GM18507 (cell line): Measurements from ENCODE around the gene SPTBN2.

Experiments
- DNase-seq: peaks from one replicate; pipeline ENCODE4 v3.0.0; 2011; ENCODE audit warnings: low read depth; ENCODE audit not compliant: insufficient read length; ENCODE audit errors: extremely low spot score
- FAIRE-seq: peaks from 2 replicates; lab custom pipeline; 2011; peaks lifted over from hg19 to GRCh38; lab: Jason Lieb, UNC

SPTBN2 gene

DNA sequence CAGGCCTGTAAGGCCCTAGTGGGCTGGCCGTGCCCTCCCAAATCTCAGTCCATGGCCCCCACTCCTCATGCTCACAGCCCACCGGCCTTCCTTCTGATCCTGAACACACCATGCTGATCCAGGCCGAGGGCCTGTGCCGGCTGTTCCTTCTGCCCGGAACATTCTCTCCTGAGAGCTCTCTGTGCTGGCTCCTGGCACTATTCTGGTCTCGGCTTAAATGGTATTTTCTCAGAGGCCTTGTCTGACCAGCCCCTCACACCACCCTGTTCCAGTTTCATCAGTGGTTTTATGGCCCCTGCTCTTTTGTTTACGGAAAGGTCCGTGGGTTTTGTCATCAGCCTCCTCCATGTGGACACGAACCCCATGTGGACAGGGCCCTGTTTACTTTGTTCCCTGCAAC is 22.0 kb downstream of the SPTBN2 start:
- FAIRE-seq: no peak
- no peak for DNase-seq

DNA sequence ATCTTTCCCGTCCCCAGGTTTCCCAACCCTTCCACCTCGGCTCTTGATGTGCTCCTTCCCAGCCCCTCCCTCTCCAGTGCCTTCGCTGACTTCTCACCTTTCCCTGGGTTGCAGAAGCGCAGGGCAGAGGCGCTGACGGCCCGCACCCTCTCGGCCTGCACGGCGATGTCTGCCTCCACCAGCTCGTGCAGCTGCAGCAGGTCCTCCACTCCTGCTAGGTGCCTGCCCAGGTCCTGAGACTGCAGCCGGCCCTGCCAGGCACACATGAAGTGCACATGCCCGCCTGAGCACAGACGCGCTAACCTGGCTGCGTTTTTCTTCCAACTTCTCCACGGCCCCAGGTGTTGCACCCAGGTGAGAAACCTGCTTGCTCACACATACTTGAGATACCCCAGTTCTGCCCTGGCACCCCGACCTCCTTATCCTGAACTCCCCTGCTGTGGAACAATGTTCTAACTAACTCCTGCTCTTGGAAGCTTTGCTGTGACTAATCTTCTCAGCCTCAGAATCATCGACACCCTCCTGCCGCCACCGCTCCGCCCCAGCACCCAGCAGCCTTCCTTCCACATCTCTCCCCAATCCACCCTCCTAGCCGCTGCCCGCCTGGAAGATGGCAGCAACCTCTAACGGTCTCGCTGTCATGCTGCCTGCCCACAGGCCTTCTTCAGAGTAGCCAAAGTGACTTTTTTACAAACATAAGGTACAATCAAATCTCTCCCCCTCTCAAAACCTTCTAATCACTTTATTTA is 23.3 kb downstream of the SPTBN2 start:
- FAIRE-seq (no peak), DNase-seq (no peak)

DNA sequence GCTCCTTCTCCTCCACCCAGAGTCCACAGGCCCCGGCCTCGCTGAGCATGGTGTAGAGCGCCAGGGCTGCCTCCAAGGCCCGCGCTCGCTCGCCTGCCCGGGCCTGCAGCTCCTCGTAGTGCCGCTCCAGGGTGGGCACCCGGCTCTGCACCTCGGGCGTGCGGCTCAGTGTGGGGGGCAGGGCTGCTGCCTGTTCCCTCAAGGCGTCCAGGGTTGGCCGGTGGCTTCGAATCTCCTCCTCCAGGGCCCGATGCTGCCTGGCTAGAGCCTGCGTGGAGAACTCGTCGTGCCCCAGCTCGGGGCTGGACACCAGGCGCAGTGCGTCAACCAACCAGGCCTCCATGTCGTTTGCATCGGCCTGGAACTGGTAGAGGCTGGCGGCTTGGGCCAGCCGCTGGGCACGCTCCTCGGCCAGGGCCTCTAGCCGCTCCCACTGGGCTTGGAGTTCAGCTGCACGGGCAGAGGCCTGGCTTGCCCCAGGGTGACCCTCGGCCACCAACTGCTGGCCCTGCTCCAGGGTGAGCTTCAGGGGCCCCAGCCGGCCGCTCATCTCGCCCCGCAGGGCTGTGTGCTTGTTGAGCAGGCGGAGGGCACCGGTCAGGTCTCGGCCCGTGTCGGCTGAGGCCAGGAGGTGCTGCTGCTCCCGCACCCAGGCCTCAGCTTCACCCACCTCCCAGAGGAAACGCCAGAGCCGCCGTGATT is 24.2 kb downstream of the SPTBN2 start:
- DNase-seq: no peak
- no peak for FAIRE-seq

DNA sequence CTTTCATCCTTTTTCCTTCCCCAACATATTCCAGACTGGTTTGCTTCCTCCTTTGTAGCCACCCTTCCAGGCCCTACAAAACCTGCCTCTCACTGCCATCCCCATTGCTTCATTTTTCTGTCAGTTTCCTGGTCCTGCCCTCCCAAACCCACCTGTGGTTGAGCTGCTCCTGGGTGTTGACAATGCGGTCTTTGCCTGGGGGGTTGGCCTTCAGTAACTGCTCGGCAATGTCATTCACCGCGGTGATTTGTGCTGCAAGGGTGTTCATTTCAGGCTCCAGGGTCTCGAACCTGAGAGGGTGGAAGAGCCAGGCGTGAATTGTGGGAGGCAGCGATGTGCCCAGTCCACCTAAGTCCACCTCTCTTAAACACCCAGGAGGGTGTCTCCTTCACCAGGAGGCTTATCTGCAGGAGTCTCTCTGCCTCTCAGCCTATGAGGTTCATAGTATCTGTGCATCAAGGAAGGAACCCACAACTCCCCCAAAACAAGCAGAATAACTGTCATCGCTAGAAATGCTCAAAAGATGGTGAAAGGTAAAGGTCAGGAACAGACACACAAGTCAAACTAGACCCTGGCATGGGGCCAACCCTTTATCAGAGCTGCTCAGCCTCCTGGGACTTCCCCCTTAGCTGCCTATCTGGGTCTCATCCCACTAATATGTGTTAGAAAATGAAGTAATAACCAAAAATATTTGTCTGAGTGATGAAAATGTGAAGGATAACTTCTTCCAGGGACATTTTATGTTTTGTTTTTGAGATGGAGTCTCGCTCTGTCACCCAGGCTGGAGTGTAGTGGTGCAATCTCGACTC is 27.4 kb downstream of the SPTBN2 start:
- DNase-seq (no peak), FAIRE-seq (no peak)

DNA sequence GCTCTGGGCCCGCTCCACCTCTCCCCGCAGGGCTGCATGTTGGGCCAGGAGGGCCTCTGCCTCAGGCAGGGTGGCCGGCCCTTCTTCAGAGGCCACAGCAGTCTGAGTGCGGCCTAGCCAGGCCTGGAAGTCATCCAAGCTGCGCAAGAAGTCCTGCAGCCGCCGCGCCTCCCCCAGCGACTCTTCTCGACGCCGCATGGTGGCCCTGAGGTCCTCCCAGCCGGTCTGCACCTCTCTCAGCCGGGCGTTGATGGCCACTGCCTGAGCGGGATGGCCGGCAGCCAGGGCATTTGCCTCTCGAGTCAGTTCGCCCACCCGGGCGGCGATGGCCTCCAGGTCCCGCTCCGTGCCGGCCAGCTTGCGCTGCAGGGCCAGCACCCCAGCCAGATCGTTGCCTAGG is 28.3 kb downstream of the SPTBN2 start:
- DNase-seq (no peak), FAIRE-seq (no peak)

DNA sequence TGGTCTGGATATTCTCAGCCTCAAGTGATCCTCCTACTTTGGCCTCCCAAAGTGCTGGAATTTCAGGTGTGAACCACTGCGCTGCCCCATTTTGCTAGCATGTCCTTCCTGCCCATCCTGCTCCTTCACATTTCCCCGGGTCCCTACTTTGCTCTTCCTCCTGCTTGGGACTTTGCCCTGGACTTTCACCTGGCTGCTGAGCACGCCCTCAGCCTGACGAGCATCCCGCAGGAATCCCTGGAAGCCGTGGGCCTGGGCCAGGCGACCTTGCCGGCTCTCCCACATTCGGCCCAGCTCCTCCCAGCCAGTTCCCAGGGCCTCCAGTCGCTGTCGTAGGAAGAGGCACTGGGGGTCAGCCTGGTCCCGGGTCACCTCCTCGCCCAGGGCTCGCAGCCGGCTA is 28.7 kb downstream of the SPTBN2 start:
- FAIRE-seq: no peak
- no peak for DNase-seq

DNA sequence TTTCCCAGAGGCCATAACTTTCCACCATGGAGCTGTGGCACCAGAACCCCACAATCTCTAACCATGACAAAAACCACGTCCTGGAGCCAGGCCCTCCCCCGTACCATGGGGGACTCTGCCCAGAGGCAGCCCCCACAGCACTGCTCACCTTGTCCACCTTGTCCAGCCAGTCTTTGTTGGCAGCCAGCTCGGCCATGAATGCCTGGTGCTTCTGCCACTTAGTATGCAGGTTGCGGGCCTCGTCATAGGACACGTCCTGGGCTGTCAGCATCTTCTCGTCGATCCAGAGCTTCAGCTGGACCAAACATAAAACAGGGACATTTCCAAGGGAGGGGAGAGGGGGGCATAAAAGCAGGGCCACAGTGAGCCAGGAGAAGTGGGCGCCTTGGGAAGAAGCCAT is 30.5 kb downstream of the SPTBN2 start:
- FAIRE-seq: no peak
- no peak for DNase-seq

DNA sequence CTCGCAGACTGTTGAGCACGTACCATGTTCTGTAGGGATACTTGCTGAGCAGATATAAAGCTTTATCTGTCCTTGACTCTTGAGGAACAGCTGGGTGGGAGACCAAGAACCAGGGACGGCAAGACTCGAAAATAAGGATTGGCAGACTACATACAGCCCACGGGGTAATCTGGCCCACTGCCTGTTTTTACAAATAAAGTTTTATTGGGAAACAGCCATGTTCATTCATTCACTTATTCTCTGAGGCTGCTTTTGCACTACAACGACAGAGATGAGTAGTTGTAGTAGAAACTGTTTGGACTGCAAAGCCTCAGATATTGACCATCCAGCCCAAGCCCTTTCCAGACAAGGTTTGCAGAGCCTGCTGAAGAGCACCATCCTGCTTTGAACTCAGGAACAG is 31.0 kb downstream of the SPTBN2 start:
- no peak for DNase-seq
- FAIRE-seq: no peak

DNA sequence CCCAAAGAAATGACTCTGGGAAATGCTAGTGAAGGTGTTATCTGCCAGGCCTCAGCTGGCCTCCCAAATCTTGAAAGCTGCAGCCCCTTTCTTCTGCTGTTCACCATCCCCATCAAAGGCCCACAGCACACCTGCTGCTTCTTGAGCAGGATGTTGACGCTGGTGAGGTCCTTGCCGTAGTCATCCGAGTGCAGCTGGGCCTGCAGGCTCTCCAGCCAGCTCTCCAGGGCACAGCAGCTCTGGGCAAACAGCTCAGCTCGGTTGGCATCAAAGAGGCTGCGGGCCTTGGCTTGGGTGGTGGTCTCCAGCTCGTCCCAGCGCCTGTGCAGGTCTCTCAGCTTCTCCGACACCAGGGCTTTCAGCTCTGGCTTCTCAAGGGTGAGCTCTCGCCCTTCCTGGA is 32.9 kb downstream of the SPTBN2 start:
- FAIRE-seq: no peak
- DNase-seq: no peak

DNA sequence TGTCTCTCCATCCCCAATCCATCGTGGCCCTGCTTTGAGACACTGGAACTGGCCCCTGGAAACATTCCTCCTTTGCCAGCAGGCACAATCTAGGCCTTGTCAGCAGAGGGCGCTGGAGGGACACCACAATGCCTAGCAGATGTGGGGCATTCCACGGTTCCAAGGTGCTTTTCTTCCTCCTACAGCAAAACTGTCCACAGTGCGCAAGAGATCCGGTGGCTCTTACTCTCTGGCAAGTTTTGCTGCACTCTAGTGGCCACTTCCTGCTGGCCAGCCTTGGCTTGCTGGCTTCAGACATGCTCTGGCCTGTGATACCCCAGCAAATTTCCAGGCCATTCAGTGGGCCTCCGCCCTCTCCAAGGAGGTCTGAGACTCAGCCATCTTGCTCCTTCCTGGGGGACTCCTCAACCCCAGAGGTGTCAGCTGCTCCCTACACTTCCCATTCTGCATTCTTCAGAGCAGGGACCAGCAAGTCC is 34.2 kb downstream of the SPTBN2 start:
- FAIRE-seq (peak; percentile 94), DNase-seq (peak; percentile 71)

DNA sequence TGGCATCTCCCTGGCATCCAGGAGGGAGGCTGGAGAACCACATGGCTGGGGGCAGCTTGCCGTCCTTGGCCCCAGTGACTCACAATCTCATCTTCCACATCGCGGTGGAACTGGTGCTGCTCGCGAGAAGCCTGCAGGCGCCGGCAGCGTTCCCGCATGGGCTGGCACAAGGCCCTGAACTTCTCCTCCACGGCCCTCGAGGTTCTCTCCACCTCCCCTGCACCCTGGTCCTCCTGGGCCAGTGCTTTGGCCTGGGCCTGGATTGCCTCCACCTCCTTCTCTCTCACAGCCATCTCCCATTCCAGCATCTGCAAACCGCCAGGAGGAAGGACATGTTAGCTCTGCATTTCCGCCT is 35.0 kb downstream of the SPTBN2 start:
- FAIRE-seq (no peak), DNase-seq (no peak)

DNA sequence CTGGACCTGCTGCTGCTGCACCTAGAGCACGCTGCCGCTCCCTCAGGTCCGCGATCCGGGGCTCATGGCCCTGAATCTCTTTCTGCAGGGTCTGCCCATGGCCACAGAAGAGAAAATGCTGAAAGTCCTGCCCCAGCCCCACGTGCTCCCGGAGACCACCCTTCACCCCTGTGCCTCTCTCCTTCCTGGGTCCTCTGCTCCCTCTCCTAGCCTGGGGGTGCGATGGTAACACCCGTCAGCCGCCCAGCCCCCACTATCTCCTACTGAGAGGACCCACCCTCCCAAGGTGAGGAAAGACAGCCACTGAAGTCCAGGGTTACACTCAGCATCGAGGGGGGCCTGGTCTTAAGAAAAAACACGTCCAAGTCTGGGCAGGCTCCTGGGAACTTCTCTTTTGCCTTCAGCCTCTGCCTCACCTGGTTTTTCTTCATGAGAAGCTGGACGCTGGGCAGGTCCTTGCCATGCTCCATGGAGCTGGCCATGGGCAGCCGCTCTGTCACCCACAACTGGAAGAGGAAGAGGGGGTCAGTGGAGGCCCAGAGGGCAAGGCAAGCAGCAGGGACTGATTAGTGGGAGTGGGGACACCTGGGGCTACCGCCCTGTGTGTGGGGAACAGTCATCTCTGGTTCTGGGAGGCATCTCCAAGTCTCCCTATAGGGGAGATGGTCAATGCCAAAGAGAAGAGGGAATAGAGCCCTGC is 35.5 kb downstream of the SPTBN2 start:
- FAIRE-seq (no peak), DNase-seq (no peak)

DNA sequence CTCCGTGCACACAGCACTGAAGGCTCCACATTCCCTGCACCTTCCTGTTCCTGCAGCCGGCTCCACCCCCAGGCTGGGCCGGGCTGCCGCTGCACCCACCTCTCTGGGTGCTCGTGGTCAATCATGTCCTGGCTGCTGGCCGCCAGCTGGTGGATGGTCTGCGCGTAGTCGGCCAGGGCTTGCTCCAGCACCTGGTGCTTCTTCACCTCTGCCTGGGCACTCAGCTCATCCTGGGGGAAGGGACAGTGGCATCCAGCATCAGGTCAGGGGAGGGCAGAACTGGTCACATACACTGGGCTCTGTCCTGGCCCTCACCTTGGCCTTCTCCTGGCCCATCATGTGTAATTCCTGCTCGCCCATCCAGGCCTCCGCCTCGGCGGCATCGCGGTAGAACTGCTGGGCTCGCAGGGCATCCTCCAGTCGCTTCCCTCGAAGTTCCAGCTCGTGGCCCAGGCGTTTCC is 36.1 kb downstream of the SPTBN2 start:
- no peak for DNase-seq
- FAIRE-seq: no peak

DNA sequence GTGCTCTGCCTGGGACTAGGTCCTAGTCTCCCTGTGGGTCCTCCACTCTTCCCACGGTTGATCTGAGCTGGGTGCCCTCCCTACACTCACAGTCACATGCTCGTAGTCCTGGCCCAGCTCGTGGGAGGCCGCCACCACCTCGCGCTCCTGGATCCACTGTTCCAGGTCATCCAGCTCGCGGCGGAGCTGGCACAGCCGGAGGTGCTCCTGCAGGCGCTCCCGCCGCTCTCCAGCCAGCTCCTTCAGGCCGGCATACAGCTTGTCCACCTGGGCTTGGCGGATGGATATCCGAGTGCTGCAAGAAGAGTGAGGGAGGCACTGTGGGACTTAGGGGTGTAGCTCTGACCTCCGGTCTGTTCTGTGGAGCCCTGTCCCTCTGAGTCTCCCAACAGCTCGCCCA is 36.6 kb downstream of the SPTBN2 start:
- no peak for FAIRE-seq
- DNase-seq: no peak

DNA sequence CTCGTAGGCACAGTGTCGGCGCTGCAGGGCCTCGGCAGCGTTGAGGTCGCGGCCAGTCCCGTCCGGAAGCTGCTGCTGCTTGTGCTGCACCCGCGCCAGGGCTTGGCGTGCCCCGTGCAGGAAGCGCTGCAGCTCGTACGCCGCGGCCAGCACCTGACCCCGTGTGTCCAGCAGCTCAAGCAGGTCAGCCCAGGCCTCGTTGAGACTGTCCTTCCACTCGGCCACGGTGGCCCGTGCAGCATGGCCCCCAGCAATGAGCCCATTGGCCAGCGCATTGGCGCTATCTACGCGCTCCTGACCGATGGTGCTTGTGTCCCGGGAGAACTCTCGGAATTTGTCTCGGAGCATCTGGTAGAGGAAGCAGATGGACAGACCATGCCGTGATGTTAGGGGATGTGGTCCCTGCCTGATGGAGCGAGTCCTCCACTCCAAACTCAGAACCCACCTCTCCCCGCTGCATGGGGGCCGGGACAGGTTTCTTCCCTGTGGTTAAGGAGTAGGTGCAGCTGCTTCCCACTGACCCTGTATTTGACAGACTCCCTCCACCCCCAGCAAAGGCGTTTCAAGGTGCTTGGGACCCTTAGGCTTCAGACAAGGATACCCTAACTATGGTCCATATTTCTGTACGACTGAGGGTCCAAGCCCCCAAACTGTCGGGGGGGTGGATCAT is 37.6 kb downstream of the SPTBN2 start:
- FAIRE-seq: no peak
- DNase-seq: no peak

DNA sequence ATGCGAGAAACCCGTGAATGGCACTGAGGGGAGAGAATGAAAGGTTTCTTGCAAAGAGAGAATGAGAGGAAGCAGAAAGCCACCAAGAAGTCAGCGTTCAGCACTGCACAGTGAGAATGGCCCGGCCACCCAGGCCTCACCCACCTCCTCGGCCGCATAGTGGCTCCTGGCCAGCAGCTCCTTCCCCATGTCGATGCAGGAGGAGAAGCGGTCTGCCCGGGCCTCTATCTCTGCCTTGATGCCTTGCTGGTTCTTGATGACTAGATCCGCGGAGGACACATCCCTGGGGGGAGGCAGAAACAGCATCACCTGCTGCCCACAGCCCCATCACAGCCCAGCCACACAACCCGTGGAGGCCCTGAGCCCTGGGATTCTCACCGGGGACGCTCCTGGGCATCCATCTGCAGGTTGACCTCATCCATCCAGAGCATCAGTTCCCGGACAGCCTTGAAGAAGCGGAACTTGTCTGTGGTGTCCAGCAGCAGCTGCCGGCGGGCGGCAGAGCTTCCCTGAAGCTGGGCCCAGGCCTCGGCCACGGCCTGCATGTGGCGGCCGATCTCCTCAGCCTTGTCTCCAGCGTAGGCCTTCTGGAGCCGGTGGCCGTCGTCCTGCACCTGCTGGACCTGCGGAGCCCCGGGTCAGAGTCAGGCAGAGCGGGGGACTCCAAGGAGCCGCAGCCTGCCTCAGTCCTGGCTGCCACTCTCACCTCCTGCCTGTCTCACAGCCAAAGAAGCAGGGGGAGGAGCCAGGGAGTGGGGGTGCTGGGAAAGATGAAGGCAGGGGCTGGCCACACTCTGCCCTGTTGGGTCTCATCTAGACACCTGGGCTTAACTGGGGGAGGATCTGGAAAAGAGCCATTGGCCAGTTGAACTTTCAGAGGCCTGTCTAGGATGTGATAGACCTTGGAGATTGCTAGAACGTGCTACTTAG is 39.1 kb downstream of the SPTBN2 start:
- no peak for DNase-seq
- FAIRE-seq: no peak

DNA sequence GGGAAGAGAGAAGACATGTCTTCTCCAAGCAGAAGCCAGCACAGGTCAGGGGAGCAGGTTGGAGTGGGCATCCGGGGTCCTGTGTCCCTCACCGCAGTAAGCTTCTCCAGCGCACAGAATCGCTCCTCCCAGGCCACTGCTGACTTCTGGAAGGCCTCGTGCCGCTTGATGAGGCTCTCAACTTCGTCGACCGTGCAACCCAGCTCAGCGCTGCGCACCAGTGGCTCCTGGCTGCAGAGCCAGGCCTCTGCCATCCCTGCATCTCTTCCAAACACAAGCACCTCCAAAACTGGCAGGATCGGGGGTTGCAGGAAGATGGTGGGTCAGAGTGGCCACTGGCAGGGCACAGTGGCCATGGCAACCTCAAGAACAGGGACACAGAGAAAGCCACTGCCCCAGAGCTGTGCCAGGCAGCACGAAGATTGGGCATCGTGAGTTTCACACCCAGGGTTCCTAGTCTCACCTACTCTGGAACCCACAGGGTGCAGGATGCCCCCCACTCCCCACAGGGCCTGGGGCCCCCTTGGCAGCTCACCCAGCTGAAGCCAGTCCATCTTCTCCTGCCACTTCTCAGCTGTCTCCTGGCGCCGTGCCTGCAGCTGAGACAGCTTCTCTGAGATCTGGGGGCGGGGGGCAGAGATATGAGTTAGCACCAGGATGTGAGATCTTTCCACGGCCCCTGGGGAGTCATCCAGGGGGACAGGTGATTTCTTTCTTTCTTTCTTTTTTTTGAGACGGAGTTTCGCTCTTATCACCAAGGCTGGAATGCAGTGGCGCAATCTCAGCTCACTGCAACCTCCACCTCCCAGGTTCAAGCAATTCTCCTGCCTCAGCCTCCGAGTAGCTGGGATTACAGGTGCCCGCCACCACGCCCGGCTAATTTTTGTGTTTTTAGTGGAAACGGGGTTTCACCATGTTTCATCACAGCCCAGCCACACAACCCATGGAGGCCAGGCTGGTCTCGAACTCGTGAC is 40.2 kb downstream of the SPTBN2 start:
- FAIRE-seq (no peak), DNase-seq (no peak)
